ENCODE results near the gene FBLIM1.

Gene FBLIM1

DNA sequence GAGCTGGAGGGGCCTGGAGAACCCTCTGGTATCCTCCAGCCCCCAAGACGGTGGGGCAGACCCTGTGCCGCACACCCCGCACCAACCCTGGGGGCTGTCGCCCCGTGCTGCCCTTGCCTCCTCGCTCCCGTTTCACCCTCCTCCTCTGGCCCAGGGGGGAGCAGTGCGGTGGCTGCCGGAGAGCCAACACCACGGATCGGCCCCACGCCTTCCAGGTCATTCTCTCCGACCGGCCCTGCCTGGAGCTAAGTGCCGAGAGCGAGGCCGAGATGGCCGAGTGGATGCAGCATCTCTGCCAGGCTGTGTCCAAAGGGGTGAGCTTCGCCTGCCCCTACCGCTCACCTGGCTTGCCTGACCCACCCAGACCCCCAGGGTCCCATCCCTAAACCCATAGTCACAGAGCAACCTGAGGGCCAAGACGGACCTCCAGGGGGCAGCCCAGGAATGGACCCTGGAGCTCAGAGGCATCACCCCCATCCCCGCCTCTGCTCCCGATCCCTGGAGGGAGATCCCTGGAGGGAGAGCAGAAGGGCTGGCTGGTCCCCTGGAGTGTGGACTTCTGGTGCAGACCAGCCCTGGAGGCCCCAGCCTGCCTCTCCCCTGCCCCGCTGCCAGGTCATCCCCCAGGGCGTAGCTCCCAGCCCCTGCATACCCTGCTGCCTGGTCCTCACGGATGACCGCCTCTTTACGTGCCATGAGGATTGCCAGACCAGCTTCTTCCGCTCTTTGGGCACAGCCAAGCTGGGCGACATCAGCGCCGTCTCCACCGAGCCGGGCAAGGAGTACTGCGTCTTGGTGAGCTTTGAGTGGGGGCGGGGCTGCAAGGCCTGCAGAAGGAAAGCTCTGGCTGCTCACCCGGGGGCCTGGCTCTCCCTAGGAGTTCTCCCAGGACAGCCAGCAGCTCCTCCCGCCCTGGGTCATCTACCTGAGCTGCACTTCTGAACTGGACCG, 26.6 kb upstream of the FBLIM1 start:
- TF ChIP-seq, protein P1, sequence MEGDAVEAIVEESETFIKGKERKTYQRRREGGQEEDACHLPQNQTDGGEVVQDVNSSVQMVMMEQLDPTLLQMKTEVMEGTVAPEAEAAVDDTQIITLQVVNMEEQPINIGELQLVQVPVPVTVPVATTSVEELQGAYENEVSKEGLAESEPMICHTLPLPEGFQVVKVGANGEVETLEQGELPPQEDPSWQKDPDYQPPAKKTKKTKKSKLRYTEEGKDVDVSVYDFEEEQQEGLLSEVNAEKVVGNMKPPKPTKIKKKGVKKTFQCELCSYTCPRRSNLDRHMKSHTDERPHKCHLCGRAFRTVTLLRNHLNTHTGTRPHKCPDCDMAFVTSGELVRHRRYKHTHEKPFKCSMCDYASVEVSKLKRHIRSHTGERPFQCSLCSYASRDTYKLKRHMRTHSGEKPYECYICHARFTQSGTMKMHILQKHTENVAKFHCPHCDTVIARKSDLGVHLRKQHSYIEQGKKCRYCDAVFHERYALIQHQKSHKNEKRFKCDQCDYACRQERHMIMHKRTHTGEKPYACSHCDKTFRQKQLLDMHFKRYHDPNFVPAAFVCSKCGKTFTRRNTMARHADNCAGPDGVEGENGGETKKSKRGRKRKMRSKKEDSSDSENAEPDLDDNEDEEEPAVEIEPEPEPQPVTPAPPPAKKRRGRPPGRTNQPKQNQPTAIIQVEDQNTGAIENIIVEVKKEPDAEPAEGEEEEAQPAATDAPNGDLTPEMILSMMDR (IDR thresholded peaks at IDR 0.05; ENCODE audit: extremely low read depth, missing control alignments), result no peak
- no peak for DNase-seq (ENCODE audit: low spot score)

DNA sequence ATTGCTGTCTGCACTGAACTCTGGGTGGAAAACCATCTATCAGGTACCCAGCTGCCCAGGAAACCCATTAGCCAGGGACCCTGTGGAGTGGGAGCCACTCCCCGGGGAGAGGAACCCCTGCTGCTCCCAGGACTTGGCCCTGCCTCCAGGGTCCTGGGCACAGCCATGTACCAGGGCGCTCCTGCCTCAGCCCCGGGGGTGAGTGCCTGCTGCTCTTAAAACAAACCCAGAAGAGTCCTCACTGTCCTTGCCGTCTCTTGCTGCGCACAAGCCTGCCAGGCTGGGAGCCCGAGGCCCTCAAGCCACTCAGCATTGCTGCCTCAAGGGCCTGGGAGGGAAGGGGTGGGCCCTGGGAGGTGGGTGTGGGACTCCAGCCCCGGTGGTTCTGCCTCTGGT, 25.9 kb upstream of the FBLIM1 start:
- no peak for DNase-seq (ENCODE audit: low spot score)
- TF ChIP-seq, protein P1 (IDR thresholded peaks at IDR 0.05; ENCODE audit: extremely low read depth, missing control alignments), result no peak

DNA sequence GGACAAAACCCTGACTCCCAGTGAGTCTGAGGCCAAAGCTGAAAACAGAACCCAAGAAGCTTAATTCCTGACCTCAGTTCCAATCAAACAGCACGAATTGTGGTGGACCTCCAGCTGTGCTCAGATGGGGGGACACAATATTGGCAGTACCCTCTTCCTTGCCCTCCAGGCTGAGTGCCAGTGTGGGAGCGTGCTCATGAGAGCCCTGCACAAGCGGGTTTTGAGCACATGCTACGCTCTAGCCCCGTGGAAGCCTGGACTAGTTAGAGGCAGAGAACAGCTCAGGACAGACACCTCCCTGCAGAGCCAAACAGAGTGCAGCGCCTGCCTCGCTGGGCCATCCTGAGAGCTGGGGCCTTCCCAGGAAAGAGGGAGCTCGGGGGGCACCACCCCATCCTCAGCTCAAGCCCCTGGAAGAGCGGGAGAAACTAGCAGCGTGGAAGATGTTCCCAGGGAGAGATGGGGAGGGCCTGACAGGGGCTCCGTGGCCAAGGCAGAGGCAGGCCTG, 25.3 kb upstream of the FBLIM1 start:
- TF ChIP-seq, protein P1 (IDR thresholded peaks at IDR 0.05; ENCODE audit: extremely low read depth, missing control alignments), result no peak
- DNase-seq (ENCODE audit: low spot score), result no peak

DNA sequence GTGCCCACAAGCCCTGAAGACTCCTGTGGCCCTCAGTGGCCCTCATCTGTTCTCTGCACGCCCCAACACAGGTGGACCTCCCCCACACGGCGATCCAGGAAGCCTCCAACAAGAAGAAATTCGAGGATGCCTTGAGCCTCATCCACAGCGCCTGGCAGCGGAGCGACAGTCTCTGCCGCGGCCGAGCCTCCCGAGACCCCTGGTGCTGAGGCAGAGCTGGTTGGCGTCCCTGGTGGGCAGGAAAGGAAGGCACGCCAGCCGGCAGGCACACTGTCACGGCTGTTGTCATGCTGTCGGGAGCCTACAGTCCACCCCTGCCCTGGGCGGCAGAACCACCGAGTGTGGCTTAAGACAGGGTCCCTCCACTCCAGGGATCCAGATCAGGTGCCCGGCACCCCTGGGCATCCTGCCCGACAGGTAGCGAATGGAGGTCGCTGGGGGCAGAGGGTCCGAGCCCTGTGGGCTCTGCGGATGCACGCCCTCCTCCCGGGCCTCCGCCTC, 24.8 kb upstream of the FBLIM1 start:
- TF ChIP-seq, protein P1 (IDR thresholded peaks at IDR 0.05; ENCODE audit: extremely low read depth, missing control alignments), result no peak
- DNase-seq (ENCODE audit: low spot score), result no peak

DNA sequence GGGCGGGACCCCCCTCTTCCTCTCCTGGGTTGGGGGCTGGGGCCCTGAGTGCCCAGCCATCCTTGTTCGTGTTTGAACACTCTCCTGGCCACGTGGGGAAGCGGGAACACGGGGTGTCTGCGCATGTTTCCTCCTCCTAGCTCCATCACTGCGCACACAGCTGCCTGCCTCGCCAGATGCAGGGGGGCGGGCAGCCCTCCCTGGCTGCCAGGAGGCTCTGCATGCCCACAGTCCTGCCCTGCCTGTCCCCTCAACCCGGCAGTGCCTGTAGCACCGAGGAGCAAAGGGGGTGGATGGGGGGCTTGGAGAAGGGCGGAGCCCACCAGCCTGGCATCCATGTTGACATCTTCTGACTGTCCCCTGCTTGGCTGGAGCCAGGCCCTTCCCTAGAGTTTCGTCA, 24.3 kb upstream of the FBLIM1 start:
- TF ChIP-seq, protein P1 (IDR thresholded peaks at IDR 0.05; ENCODE audit: extremely low read depth, missing control alignments), result no peak
- no peak for DNase-seq (ENCODE audit: low spot score)

DNA sequence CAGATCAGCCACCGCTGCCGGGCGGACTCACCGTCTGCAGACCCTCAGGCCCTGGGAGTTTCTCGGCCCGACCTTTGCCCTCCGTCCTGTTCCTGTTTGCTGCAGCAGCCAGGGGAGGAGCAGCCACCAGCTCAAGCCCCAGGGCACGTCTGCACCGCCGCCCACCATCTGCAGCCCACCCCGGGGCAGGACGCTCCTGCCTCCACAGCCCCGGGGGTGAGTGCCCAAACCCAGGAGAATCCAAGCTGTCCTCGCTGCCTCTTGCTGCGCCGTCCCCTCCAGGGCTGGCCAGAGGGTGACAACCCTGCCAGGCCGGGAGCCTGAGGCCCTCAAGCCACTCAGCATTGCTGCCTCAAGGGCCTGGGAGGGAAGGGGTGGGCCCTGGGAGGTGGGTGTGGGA, 23.7 kb upstream of the FBLIM1 start:
- TF ChIP-seq, protein P1 (IDR thresholded peaks at IDR 0.05; ENCODE audit: extremely low read depth, missing control alignments), result no peak
- no peak for DNase-seq (ENCODE audit: low spot score)

DNA sequence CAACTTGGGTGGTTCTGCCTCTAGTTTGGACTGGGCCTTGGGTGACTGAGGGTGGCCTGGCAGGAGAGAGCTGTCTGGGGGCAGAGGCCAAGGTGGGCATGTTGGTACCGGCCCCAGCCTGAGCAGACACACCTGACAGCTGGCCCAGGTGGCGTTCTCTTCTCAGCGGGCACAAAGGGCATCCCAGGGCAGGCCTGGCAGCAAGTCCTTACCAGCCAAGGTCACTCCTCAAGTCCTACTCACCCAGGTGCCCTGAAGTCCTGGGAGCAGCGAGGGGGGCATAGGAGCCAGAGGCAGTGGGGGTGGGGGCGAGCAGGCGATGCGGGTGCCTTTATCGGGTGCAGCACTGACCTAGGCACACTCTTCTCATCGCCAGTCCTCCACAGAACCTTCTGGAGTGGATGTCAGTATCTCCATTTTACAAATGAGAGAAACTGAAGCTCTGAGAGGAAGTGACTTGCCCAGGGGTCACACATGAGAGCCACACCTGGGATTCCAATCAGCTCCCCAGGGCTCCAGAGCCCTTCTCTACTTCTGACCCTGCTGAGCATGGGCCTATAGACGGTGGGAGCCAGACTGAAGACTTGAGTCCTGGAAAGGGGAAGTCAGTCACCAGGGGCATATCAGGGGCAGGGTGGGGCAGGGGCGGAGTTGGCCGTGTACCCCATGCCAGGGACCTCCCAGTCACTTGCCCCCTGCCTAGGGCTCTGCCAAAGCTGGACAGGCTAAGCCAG, 23.1 kb upstream of the FBLIM1 start:
- TF ChIP-seq, protein P1 (IDR thresholded peaks at IDR 0.05; ENCODE audit: extremely low read depth, missing control alignments), result no peak
- no peak for DNase-seq (ENCODE audit: low spot score)

Measured in GM20000 (cell line).